Neural cell (in vitro differentiated cells): Measurements from ENCODE around the gene CCDC196. TPM values are rescaled to one million over a fixed set of nuclear protein-coding genes. Genes with fewer than 3 reads are reported as not detected.

ENCODE experiments used
- H2AFZ ChIP-seq: fragments of 200-600, 300-800 bp; sonication (generic), shearing (Covaris generic); 2 replicates; pipeline ENCODE4 v1.6.0; 2014; ENCODE audit warnings: low read depth, mild to moderate bottlenecking, antibody characterized with exemption, low read length, moderate library complexity
- H3F3A ChIP-seq: fragments of 200-600 bp; shearing (Covaris generic); 2 replicates; pipeline ENCODE4 v1.6.1; 2016; ENCODE audit warnings: mild to moderate bottlenecking, moderate library complexity, mixed read lengths, antibody characterized with exemption, low read length; ENCODE audit not compliant: insufficient read depth, poor library complexity, severe bottlenecking
- H3K27ac ChIP-seq: fragments of 200-600, 300-800 bp; sonication (generic), shearing (Covaris generic); 2 replicates; pipeline ENCODE4 v1.5.1; 2014; ENCODE audit warnings: mild to moderate bottlenecking, low read length, moderate library complexity
- H3K27me3 ChIP-seq: fragments of 300-800, 200-600 bp; sonication (generic), shearing (Covaris generic); 2 replicates; pipeline ENCODE4 v1.6.0; 2014; ENCODE audit warnings: mild to moderate bottlenecking, low read depth, low read length, moderate library complexity; ENCODE audit not compliant: insufficient read depth
- H3K36me3 ChIP-seq: fragments of 300-800, 200-600 bp; sonication (generic), shearing (Covaris generic); 2 replicates; pipeline ENCODE4 v1.5.1; 2014; ENCODE audit warnings: mild to moderate bottlenecking, antibody characterized with exemption, low read length, moderate library complexity; ENCODE audit not compliant: insufficient read depth
- H3K4me2 ChIP-seq: fragments of 300-800, 200-600 bp; sonication (generic), shearing (Covaris generic); 2 replicates; pipeline ENCODE4 v1.6.0; 2014; ENCODE audit warnings: mild to moderate bottlenecking, low read length
- H3K4me3 ChIP-seq: fragments of 300-800, 200-600 bp; sonication (generic), shearing (Covaris generic); 2 replicates; pipeline ENCODE4 v1.5.1; 2014; ENCODE audit warnings: mild to moderate bottlenecking, low read length, moderate library complexity
- H3K79me2 ChIP-seq: fragments of 200-600 bp; shearing (Covaris generic); replicated peaks from 2 replicates; pipeline ENCODE4 v1.6.0; 2014; ENCODE audit warnings: mild to moderate bottlenecking, low read length, moderate library complexity; ENCODE audit not compliant: insufficient read depth
- H3K9ac ChIP-seq: fragments of 300-800, 200-600 bp; sonication (generic), shearing (Covaris generic); 2 replicates; pipeline ENCODE4 v1.6.1; 2016; ENCODE audit warnings: mild to moderate bottlenecking, low read length, mixed read lengths
- H3K9me2 ChIP-seq: fragments of 200-600 bp; shearing (Covaris generic); 2 replicates; pipeline ENCODE4 v1.6.1; 2016; ENCODE audit warnings: mild to moderate bottlenecking, low read length, mixed read lengths; ENCODE audit not compliant: insufficient read depth
- H3K9me3 ChIP-seq: fragments of 200-600, 300-800 bp; sonication (generic), shearing (Covaris generic); 2 replicates; pipeline ENCODE4 v1.6.1; 2016; ENCODE audit warnings: mild to moderate bottlenecking, mixed run types, low read length, moderate library complexity, mixed read lengths
- H4K20me1 ChIP-seq: fragments of 200-600 bp; shearing (Covaris generic); 2 replicates; pipeline ENCODE4 v1.6.1; 2016; ENCODE audit warnings: mild to moderate bottlenecking, mixed run types; ENCODE audit not compliant: insufficient read depth
- CTCF ChIP-seq: fragments of 450-650 bp; IDR thresholded peaks from 2 replicates; pipeline ENCODE4 v1.5.1; 2014; ENCODE audit warnings: antibody characterized with exemption, mild to moderate bottlenecking, moderate library complexity; ENCODE audit not compliant: poor library complexity, severe bottlenecking
- EP300 ChIP-seq: fragments of 450-650 bp; conservative IDR thresholded peaks from 2 replicates; pipeline ENCODE4 v1.6.1; 2014; ENCODE audit warnings: antibody characterized with exemption, mild to moderate bottlenecking, moderate library complexity; ENCODE audit not compliant: poor library complexity, severe bottlenecking
- EZH2 ChIP-seq: fragments of 200-600, 300-800 bp; shearing (Covaris generic), sonication (generic); IDR thresholded peaks from 2 replicates; pipeline ENCODE4 v1.6.1; 2014; ENCODE audit warnings: antibody characterized with exemption, low read length, borderline replicate concordance, mild to moderate bottlenecking; ENCODE audit not compliant: insufficient read depth, poor library complexity, severe bottlenecking
- MXI1 ChIP-seq: fragments of 450-650 bp; conservative IDR thresholded peaks from 2 replicates; pipeline ENCODE4 v1.6.1; 2014; ENCODE audit warnings: antibody characterized with exemption, mild to moderate bottlenecking; ENCODE audit not compliant: poor library complexity, severe bottlenecking
- POLR2AphosphoS5 ChIP-seq: IDR thresholded peaks from 2 replicates; pipeline ENCODE4 v1.6.1; 2012
- RAD21 ChIP-seq: fragments of 450-650 bp; conservative IDR thresholded peaks from 2 replicates; pipeline ENCODE4 v1.6.1; 2014; ENCODE audit warnings: antibody characterized with exemption, mild to moderate bottlenecking, moderate library complexity
- REST ChIP-seq: IDR thresholded peaks from 2 replicates; pipeline ENCODE4 v1.6.1; 2012; ENCODE audit warnings: borderline replicate concordance
- SMC3 ChIP-seq: fragments of 450-650 bp; conservative IDR thresholded peaks from 2 replicates; pipeline ENCODE4 v1.6.1; 2014; ENCODE audit warnings: antibody characterized with exemption, mild to moderate bottlenecking, moderate library complexity; ENCODE audit not compliant: poor library complexity
- TAF1 ChIP-seq: IDR thresholded peaks from 2 replicates; pipeline ENCODE4 v1.6.1; 2012; ENCODE audit warnings: low read depth
- polyA plus RNA-seq: library from polyadenylated mRNA; depleted of rRNA; stranded (reverse); fragments of >200 nt; gene quantifications from 2 replicates; pipeline ENCODE4 v1.2.3, GENCODE V29; 2014

CCDC196 gene
- polyA plus RNA-seq, 1 donor from 2014 or later, result not detected

GRCh38 chr14:66496188-66496807, 10.1 kb downstream of the CCDC196 start:
- Histone ChIP-seq H3K36me3 (no peaks in the 10 kb centered on the region), H3K9me3 (no peaks in the 10 kb centered on the region), H4K20me1 (no peaks in the 10 kb centered on the region), H3K27ac (no peak overlapping the region), H3K27me3 (no peaks in the 10 kb centered on the region), H3K79me2 (no peaks in the 10 kb centered on the region), H3K4me2 (no peak overlapping the region), H2AFZ (no peak overlapping the region), H3K9ac (no peak overlapping the region), H3K9me2 (no peaks in the 10 kb centered on the region), H3K4me3 (no peak overlapping the region), H3F3A (no peaks in the 10 kb centered on the region)
- TF ChIP-seq SMC3, result no peak
- TF ChIP-seq TAF1, result no peak

GRCh38 chr14:66496911-66497310, 10.7 kb downstream of the CCDC196 start:
- H3K27ac ChIP-seq, result no peak overlapping the region
- H3K9me3 ChIP-seq, result no peaks in the 10 kb centered on the region
- H3K27me3 ChIP-seq, result no peaks in the 10 kb centered on the region
- H3K4me2 ChIP-seq, result no peak overlapping the region
- H3K9ac ChIP-seq, result no peak overlapping the region
- H3K9me2 ChIP-seq, result no peaks in the 10 kb centered on the region
- H3K36me3 ChIP-seq, result no peaks in the 10 kb centered on the region
- H3K4me3 ChIP-seq, result no peak overlapping the region
- H3F3A ChIP-seq, result no peaks in the 10 kb centered on the region
- TF ChIP-seq RAD21 (no peak), CTCF (no peak), MXI1 (no peak), REST (no peak), TAF1 (no peak), POLR2AphosphoS5 (no peak), EP300 (no peak), EZH2 (no peak), SMC3 (no peak)
- no peak overlapping the region for H2AFZ ChIP-seq
- no peaks in the 10 kb centered on the region for H3K79me2 ChIP-seq
- no peaks in the 10 kb centered on the region for H4K20me1 ChIP-seq
